Mammary epithelial cell (primary cell): Measurements from ENCODE around the gene ZNF326.

ENCODE experiments used
- CTCF ChIP-seq, 2 donors: IDR thresholded peaks in 1 of 2; conservative IDR thresholded peaks in 1 of 2; 2 replicates each; pipeline ENCODE4 v1.5.1; 2011 to 2012; ENCODE audit warnings: inconsistent platforms in 2 of 2, low read length in 2 of 2, mild to moderate bottlenecking in 2 of 2, control low read depth in 1 of 2, low read depth in 1 of 2; ENCODE audit not compliant: insufficient read depth in 1 of 2; ENCODE audit errors: extremely low read depth in 1 of 2
- EZH2 ChIP-seq: IDR thresholded peaks from 2 replicates; pipeline ENCODE4 v1.6.1; 2012; ENCODE audit warnings: low read length, inconsistent platforms, borderline replicate concordance

GRCh38 chr1:89957107-89957506 is 37.8 kb upstream of the ZNF326 start:
- TF ChIP-seq CTCF (conservative IDR thresholded peaks at IDR 0.05 in 1 of 2, IDR thresholded peaks at IDR 0.05 in 1 of 2; ENCODE audit: extremely low read depth in 1 of 2, insufficient read depth in 1 of 2, low read depth in 1 of 2, low read length in 2 of 2) = no peak
- TF ChIP-seq EZH2 = no peak
